ENCODE data around the gene GPR173.
A peak's percentile ranks its signal among the peaks of the same experiment; 100 is the strongest.

GPR173 gene, protein sequence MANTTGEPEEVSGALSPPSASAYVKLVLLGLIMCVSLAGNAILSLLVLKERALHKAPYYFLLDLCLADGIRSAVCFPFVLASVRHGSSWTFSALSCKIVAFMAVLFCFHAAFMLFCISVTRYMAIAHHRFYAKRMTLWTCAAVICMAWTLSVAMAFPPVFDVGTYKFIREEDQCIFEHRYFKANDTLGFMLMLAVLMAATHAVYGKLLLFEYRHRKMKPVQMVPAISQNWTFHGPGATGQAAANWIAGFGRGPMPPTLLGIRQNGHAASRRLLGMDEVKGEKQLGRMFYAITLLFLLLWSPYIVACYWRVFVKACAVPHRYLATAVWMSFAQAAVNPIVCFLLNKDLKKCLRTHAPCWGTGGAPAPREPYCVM

DNA sequence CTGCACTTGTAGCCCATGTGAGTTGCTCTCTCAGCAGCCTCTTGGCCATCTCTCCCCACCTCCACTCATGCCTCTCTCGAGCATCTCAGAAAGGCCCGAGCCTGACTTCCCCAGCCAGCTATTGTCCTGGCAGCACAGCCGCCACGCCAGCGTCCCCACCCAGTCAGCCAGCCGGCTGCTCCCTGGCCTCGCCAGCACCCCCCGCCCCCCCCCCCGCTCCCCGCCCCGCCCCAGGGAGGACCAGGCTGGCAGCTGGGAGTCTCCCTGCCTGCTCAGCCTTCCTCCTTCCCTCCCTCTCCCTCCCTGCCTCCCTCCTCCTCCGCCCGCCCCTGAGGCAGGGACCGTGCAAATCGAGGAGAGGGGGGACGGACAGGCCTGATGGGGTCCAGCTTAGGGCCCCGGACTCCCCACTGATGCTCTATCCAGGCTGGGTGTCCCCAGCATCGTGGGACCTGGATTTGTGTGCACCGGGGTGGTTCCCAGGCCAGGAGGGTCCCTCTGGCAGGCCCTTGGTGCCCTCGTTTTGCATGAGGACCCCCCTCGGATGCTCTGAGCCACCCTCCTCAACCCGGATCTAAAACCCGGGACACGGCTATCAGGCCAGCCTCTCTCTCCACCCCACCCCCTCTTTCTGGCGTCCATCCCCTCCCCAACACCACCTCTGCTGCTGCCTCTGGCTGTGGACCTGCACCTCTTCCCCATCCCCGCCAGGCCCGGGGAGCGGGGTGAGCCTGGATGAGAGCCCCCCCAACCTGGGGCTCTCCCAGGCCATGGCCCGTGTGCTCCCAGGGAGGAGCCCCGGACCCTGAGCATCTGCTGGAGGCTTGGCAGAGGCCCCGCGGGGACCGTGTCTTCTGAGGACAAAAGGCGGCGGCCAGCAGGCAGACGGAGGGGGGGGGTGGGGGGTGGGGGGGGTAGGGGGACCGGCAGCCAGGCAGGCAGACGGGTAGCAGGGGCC lies at the start of gene GPR173:
Gene GPR173, plus strand, starts transcription at position 621 of the 958 bp plus-strand sequence. CDS start 27,833 bp downstream, outside the sequence.
- H3K4me1 ChIP-seq = peaks cover 24% of the 10 kb centered on the region
- no peaks in the 10 kb centered on the region for H3K27me3 ChIP-seq (ENCODE audit: low read depth)
- no peaks in the 10 kb centered on the region for H3K36me3 ChIP-seq (replicated peaks)
- no peaks in the 10 kb centered on the region for H3K9me3 ChIP-seq
- peak; percentile 77 to 87 for DNase-seq (ENCODE audit: low spot score in 2 of 2)
- in situ Hi-C loops (cut with MboI; ENCODE audit: low sequenced_read_pairs) = no loop called here
- peak within 1 kb of the TSS; percentile 78 for H3K4me3 ChIP-seq

DNA sequence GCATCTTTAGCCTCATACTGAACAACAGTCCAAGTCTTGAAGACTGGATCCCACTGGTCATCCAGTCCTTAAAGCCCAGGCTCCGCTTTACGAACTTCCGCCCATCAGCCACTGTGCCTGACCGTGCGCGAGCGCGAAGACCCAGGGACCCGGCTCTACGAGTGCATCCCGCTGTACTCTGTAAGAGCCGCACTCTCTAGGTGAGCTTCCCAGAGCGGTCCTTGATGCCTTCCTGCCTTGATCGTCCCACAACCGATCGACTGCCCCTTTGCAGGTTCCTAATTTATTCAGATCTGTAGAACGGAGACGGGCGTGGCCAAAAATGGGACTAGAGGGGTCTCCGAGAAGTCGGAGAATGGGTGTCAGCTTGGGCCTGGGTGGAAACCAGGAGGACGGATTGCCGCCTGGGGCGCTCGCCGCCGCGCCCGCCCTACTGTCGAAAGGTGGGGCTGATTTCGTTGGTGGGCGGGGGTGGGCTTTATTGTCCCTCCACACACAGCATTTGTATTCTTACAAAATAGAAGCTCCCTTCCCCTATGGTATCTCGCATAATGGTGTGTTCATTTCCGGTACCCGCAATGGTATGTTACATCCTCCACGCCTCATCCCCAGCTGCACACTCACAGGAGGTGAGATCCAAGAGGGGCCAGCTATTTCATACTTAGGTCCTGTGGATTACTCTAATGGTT lies 48.0 kb upstream of the GPR173 start:
- in situ Hi-C loops (cut with MboI; ENCODE audit: low sequenced_read_pairs) = no loop called here
- H3K4me3 ChIP-seq = no peak overlapping the region
- H3K27me3 ChIP-seq (ENCODE audit: low read depth) = 0 out of 2 replicates have a peak, but pooled peaks cover 3% of the 10 kb centered on the region
- peaks cover 4% of the 10 kb centered on the region; the same call in 1 of the 2 replicates for H3K4me1 ChIP-seq
- no peaks in the 10 kb centered on the region for H3K9me3 ChIP-seq
- no peaks in the 10 kb centered on the region for H3K36me3 ChIP-seq (replicated peaks)
- no peak for DNase-seq (ENCODE audit: low spot score in 2 of 2)

DNA sequence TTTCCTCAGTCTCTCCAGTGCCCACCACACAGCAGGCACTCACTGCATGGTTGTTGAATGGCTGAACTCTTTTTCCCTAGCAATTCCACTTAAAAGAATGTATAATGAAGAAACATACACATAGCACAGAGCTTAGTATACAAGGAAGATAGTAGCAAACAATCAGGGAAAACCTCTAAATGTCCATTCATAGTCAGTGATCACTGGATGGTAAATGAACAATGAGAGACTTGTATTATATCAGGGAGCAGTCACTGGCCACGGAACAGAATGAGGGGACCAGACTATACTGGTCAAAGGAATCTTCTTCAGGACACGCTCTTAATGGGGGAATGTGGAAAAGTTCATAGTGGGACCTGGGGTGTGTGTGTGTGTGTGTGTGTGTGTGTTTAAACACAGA lies 46.6 kb upstream of the GPR173 start:
- H3K36me3 ChIP-seq (replicated peaks) = no peaks in the 10 kb centered on the region
- no peaks in the 10 kb centered on the region for H3K4me1 ChIP-seq
- in situ Hi-C loops (cut with MboI; ENCODE audit: low sequenced_read_pairs) = no loop called here
- 0 out of 2 replicates have a peak, but pooled peaks cover 3% of the 10 kb centered on the region for H3K27me3 ChIP-seq (ENCODE audit: low read depth)
- no peak overlapping the region for H3K4me3 ChIP-seq
- no peak for DNase-seq (ENCODE audit: low spot score in 2 of 2)
- no peaks in the 10 kb centered on the region for H3K9me3 ChIP-seq

DNA sequence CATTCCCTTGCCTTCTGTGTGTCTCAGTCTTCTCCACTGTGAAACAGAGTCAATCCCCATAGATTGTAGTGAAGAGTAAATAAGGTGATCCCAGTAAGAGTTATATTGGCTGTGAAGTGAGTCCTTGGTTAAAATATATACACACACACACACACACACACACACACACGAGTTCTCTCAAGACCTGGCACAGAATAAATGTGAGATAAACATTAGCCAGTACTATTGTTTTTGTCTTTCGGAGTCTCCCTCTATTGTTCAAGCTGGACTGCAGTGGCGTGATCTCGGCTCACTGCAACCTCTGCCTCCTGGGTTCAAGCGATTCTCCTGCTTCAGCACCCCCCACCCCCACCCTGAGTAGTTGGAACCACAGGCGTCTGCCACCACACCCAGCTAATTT lies 45.5 kb upstream of the GPR173 start:
- in situ Hi-C loops (cut with MboI; ENCODE audit: low sequenced_read_pairs) = no loop called here
- no peaks in the 10 kb centered on the region for H3K4me1 ChIP-seq
- H3K27me3 ChIP-seq (ENCODE audit: low read depth) = 0 out of 2 replicates have a peak, but pooled peaks cover 3% of the 10 kb centered on the region

DNA sequence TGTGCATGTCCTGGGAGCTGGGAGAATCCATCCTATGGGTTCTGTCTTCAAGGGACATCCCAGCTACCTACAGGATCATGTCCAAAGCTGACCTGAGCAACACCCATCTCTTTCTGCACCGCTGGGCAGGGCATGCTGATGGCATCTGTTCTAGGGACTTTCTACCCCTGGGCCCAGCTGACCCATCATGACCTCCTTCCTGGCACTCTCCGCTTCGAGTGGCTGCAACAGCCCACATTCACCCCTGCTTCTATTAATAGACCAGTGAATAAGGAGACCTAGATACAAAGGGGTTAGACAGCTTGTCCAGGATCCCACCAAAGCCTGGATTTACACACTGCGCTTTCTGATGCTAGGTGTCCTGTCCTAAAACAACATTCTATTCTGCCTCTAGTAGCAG lies 44.6 kb upstream of the GPR173 start:
- in situ Hi-C loops (cut with MboI; ENCODE audit: low sequenced_read_pairs) = no loop called here
- H3K4me1 ChIP-seq = no peaks in the 10 kb centered on the region
- peaks cover under 1% of the 10 kb centered on the region; the same call in 1 of the 2 replicates for H3K9me3 ChIP-seq
- H3K27me3 ChIP-seq (ENCODE audit: low read depth) = 0 out of 2 replicates have a peak, but pooled peaks cover 3% of the 10 kb centered on the region
- no peaks in the 10 kb centered on the region for H3K36me3 ChIP-seq (replicated peaks)
- H3K4me3 ChIP-seq = no peak overlapping the region
- DNase-seq (ENCODE audit: low spot score in 2 of 2) = no peak

More for the DNA sequence above, 45.5 kb upstream of the GPR173 start:
- no peaks in the 10 kb centered on the region for H3K9me3 ChIP-seq
- H3K4me3 ChIP-seq = no peak overlapping the region
- H3K36me3 ChIP-seq (replicated peaks) = no peaks in the 10 kb centered on the region
- DNase-seq (ENCODE audit: low spot score in 2 of 2) = no peak

DNA sequence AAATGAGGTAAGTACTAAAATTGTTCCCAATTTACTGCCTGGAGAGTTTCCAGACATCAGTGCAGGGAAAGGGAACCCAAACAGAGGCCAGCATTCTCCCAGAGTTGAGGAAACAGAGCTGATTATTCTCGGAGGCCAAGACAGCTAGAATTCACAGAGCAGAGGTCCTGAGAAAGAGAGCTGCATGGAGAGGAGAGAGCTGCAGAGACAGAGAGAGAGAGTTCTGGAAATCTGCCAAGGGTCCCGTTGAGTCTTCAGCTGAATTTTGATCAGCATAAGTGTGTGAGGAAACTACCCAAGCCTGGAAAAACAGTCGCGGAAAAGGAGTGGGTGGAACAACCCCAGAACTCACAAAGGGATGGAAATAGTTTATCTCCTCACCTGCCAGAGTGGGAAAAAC lies 43.8 kb upstream of the GPR173 start:
- in situ Hi-C loops (cut with MboI; ENCODE audit: low sequenced_read_pairs) = no loop called here
- DNase-seq (ENCODE audit: low spot score in 2 of 2) = no peak
- Histone ChIP-seq H3K36me3 (replicated peaks) (no peaks in the 10 kb centered on the region), H3K4me1 (no peaks in the 10 kb centered on the region), H3K4me3 (no peak overlapping the region), H3K9me3 (peaks cover 3% of the 10 kb centered on the region; the same call in 1 of the 2 replicates), H3K27me3 (ENCODE audit: low read depth) (0 out of 2 replicates have a peak, but pooled peaks cover 3% of the 10 kb centered on the region)

DNA sequence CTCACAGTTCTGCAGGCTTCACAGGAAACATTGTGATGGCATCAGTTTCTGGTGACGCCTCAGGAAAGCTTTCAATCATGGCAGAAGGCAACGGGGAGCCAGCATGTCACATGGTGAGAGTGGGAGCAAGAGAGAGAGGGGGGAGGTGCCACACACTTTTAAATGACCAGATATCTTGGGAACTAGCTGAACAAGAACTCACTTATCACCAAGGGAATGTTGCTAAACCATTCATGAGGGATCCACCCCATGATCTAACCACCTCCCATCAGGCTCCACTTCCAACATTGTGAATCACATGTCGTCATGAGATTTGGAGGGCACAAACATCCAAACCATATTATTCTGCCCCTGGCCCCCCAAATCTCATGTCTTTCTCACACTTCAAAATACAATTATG lies 43.3 kb upstream of the GPR173 start:
- DNase-seq (ENCODE audit: low spot score in 2 of 2) = no peak
- in situ Hi-C loops (cut with MboI; ENCODE audit: low sequenced_read_pairs) = no loop called here
- Histone ChIP-seq H3K27me3 (ENCODE audit: low read depth) (0 out of 2 replicates have a peak, but pooled peaks cover 3% of the 10 kb centered on the region), H3K9me3 (peaks cover 3% of the 10 kb centered on the region; the same call in 1 of the 2 replicates), H3K4me3 (no peak overlapping the region), H3K36me3 (replicated peaks) (no peaks in the 10 kb centered on the region), H3K4me1 (no peaks in the 10 kb centered on the region)

DNA sequence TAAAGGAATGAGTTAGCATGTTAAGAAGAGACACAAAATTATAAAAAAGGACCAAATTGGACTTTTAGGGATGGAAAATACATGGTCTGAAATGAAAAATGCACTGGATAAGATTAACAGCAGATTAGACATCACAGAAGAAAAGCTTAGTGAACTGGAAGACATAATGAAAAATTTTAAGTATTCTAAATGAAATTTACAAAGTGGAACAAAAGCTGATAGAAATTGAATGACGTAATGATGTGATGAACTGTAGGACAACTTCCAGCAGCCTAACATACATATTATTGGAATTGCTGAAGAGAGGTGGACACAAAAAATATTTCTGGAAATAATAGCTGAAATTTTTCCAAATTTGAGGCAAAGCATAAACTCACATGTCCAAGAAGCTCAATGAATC lies 39.6 kb upstream of the GPR173 start:
- no peaks in the 10 kb centered on the region for H3K4me1 ChIP-seq
- no peak for DNase-seq (ENCODE audit: low spot score in 2 of 2)
- H3K4me3 ChIP-seq = no peak overlapping the region
- no peaks in the 10 kb centered on the region for H3K36me3 ChIP-seq (replicated peaks)
- peaks cover 3% of the 10 kb centered on the region; the same call in 1 of the 2 replicates for H3K9me3 ChIP-seq
- 0 out of 2 replicates have a peak, but pooled peaks cover 3% of the 10 kb centered on the region for H3K27me3 ChIP-seq (ENCODE audit: low read depth)
- in situ Hi-C loops (cut with MboI; ENCODE audit: low sequenced_read_pairs) = no loop called here

DNA sequence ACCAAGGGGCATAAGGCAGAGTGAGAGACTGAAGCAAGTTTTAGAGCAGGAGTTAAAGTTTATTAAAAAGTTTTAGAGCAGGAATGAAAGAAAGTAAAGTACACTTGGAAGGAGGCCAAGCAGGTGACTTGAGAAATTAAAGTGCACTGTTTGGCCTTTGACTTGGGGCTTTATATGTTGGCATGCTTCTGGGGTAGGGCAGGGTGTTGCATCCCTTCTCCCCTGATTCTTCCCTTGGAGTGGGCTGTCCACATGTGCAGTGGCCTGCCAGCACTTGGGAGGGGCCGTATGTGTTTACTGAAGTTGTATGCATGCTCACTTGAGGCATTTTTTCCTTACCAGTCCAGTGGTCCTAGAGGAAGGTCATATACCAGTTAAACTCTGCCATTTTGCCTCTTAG lies 35.3 kb upstream of the GPR173 start:
- in situ Hi-C loops (cut with MboI; ENCODE audit: low sequenced_read_pairs) = no loop called here
- H3K27me3 ChIP-seq (ENCODE audit: low read depth) = peaks cover 4% of the 10 kb centered on the region

DNA sequence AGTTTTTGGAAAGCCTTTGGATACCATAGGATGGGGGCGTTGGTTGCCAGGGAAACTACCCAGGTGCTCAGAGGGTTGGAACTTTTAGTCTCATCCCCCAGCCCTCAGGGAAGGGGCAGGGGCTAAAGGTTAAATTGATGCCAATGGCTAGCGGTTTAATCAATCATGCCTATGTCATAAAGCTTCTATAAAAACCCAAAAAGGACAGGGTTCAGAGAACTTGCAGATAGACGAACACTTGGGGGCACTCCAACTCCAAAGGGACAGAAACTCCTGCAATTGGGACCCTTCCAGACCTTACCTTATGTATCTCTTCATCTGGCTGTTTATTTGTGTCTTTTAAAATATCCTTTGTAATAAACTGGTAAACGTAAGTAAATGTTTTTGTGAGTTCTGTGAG lies 30.0 kb upstream of the GPR173 start:
- in situ Hi-C loops (cut with MboI; ENCODE audit: low sequenced_read_pairs) = no loop called here
- Histone ChIP-seq H3K4me3 (no peak overlapping the region), H3K36me3 (replicated peaks) (no peaks in the 10 kb centered on the region), H3K4me1 (no peaks in the 10 kb centered on the region; the same call in 1 of the 2 replicates), H3K27me3 (ENCODE audit: low read depth) (peaks cover 6% of the 10 kb centered on the region), H3K9me3 (no peaks in the 10 kb centered on the region)
- no peak for DNase-seq (ENCODE audit: low spot score in 2 of 2)

More for the DNA sequence above, 35.3 kb upstream of the GPR173 start:
- Histone ChIP-seq H3K9me3 (peaks cover 3% of the 10 kb centered on the region; the same call in 1 of the 2 replicates), H3K36me3 (replicated peaks) (no peaks in the 10 kb centered on the region), H3K4me3 (no peak overlapping the region), H3K4me1 (no peaks in the 10 kb centered on the region; the same call in 1 of the 2 replicates)
- no peak for DNase-seq (ENCODE audit: low spot score in 2 of 2)

DNA sequence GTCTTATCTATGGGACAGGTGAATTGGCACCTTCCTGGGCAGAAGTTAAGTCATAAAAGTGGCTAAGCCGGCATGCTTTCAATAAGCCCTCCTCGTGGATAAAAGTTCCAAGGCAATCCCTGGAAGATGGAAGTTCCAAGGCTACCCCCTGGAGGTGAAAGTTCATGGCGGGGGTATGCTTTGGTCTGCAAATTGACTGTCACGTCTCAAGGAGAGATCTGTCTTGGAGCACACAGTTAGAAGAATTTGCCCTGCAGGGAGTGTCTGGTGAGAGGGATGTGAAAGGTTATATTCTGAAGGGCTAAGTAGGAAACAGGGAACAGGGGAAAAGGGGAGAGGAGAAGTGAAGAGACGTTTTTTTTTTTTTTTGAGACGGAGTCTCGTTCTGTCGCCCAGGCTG lies 26.2 kb upstream of the GPR173 start:
- Histone ChIP-seq H3K9me3 (no peaks in the 10 kb centered on the region), H3K27me3 (ENCODE audit: low read depth) (peaks cover 6% of the 10 kb centered on the region), H3K4me1 (no peaks in the 10 kb centered on the region; the same call in 1 of the 2 replicates), H3K4me3 (no peak overlapping the region), H3K36me3 (replicated peaks) (no peaks in the 10 kb centered on the region)
- no peak for DNase-seq (ENCODE audit: low spot score in 2 of 2)
- in situ Hi-C loops (cut with MboI; ENCODE audit: low sequenced_read_pairs) = no loop called here

DNA sequence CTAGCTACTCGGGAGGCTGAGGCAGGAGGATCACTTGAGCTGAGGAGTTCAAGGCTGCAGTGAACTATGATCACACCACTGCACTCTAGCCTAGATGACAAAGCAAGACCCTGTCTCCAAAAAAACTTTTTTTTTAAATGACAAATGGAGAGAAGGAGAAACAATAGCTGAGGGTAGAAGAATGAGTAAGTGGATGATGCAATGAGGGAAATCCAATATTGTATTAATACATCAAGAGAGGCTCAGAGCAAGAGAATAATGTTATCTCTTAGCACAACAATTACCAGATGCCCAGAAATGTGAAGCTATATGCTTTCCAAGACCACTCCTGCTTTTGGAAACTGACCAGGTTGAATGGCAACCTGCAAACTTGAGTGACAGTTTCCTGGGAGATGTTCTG lies 19.9 kb upstream of the GPR173 start:
- H3K27me3 ChIP-seq (ENCODE audit: low read depth) = peaks cover 4% of the 10 kb centered on the region; the same call in 1 of the 2 replicates
- H3K36me3 ChIP-seq (replicated peaks) = no peaks in the 10 kb centered on the region
- DNase-seq (ENCODE audit: low spot score in 2 of 2) = no peak
- in situ Hi-C loops (cut with MboI; ENCODE audit: low sequenced_read_pairs) = no loop called here
- H3K4me3 ChIP-seq = no peak overlapping the region
- H3K9me3 ChIP-seq = no peaks in the 10 kb centered on the region
- H3K4me1 ChIP-seq = no peaks in the 10 kb centered on the region

DNA sequence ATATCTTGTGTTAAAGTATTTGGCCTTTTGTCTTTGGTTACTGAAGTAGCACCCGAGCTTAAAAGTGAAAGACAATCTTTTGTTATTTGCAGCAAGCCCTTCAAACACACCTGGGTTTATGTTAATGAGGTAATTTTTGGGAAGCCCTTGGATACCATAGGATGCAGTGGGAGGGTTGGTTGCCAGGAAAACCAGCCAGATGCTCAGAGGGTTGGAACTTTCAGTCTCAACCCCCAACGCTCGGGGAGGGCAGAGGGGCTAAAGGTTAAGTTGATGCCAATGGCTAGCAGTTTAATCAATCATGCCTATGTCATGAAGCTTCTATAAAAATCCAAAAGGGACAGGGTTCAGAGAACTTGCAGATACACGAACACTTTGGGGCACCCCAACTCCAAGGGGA lies 17.2 kb upstream of the GPR173 start:
- no peaks in the 10 kb centered on the region for H3K36me3 ChIP-seq (replicated peaks)
- no peaks in the 10 kb centered on the region for H3K9me3 ChIP-seq
- H3K4me1 ChIP-seq = no peaks in the 10 kb centered on the region
- peaks cover 4% of the 10 kb centered on the region; the same call in 1 of the 2 replicates for H3K27me3 ChIP-seq (ENCODE audit: low read depth)
- H3K4me3 ChIP-seq = no peak overlapping the region
- in situ Hi-C loops (cut with MboI; ENCODE audit: low sequenced_read_pairs) = no loop called here
- no peak for DNase-seq (ENCODE audit: low spot score in 2 of 2)
